OCI-LY7 (cell line): ENCODE measurements around the gene PLCXD3. TPM values are rescaled to one million over a fixed set of nuclear protein-coding genes. Genes with fewer than 3 reads are reported as not detected.

ENCODE experiments used
- BruUV-seq: library from RNA; stranded (reverse); fragments of 400-500 nt; replicated peaks from 2 replicates; lab custom pipeline; 2021; lab: Mats Ljungman, UMichigan
- CTCF ChIA-PET: fragments of 300-600 bp; sonication (Branson Sonifier 250); formaldehyde crosslinking; loops from one replicate; lab custom pipeline; 2022; ENCODE audit warnings: antibody characterized with exemption; ENCODE audit not compliant: unreplicated experiment; lab: Charles Lee
- POLR2A ChIA-PET: fragments of 300-600 bp; sonication (Branson Sonifier 250); formaldehyde crosslinking; loops from one replicate; lab custom pipeline; 2022; ENCODE audit warnings: antibody characterized with exemption; lab: Charles Lee
- DNase-seq: peaks from one replicate; pipeline ENCODE4 v3.0.0-alpha.2; 2015; ENCODE audit warnings: low spot score
- H2AFZ ChIP-seq: fragments of 200-600 bp; sonication (generic), shearing (Covaris generic); 2 replicates; pipeline ENCODE4 v1.6.1; 2014; ENCODE audit warnings: mild to moderate bottlenecking, antibody characterized with exemption, low read length, moderate library complexity
- H3K27ac ChIP-seq: fragments of 200-600 bp; sonication (generic); 2 replicates; pipeline ENCODE4 v1.5.1; 2014; ENCODE audit warnings: mixed run types, low read depth, mild to moderate bottlenecking, moderate library complexity, low read length, inconsistent platforms; ENCODE audit not compliant: poor library complexity, severe bottlenecking
- H3K36me3 ChIP-seq: fragments of 200-600 bp; sonication (generic); 2 replicates; pipeline ENCODE4 v1.6.1; 2014; ENCODE audit warnings: mild to moderate bottlenecking, antibody characterized with exemption, low read length, moderate library complexity, mixed read lengths; ENCODE audit not compliant: insufficient read depth
- H3K4me1 ChIP-seq: fragments of 200-600 bp; sonication (generic); 2 replicates; pipeline ENCODE4 v1.5.1; 2014; ENCODE audit warnings: mild to moderate bottlenecking, low read length; ENCODE audit not compliant: insufficient read depth, poor library complexity, severe bottlenecking
- H3K4me2 ChIP-seq: fragments of 200-600 bp; sonication (generic); 2 replicates; pipeline ENCODE4 v1.6.1; 2014; ENCODE audit warnings: mild to moderate bottlenecking, low read length
- H3K4me3 ChIP-seq: fragments of 200-600 bp; sonication (generic); 2 replicates; pipeline ENCODE4 v1.5.1; 2014; ENCODE audit warnings: mild to moderate bottlenecking, low read depth, low read length; ENCODE audit not compliant: poor library complexity, severe bottlenecking
- H3K79me2 ChIP-seq: fragments of 200-600 bp; sonication (generic); 2 replicates; pipeline ENCODE4 v1.6.1; 2016; ENCODE audit warnings: low read depth, mild to moderate bottlenecking, low read length, moderate library complexity, mixed read lengths; ENCODE audit not compliant: insufficient read depth
- H3K9me2 ChIP-seq: fragments of 200-600 bp; sonication (generic); 2 replicates; pipeline ENCODE4 v1.6.1; 2016; ENCODE audit warnings: mild to moderate bottlenecking, low read length, mixed read lengths; ENCODE audit not compliant: insufficient read depth
- H3K9me3 ChIP-seq: fragments of 200-600 bp; sonication (generic); 2 replicates; pipeline ENCODE4 v1.6.1; 2014; ENCODE audit warnings: mild to moderate bottlenecking, mixed run types, low read length, mixed read lengths
- H4K20me1 ChIP-seq: fragments of 200-600 bp; sonication (generic); 2 replicates; pipeline ENCODE4 v1.6.1; 2014; ENCODE audit warnings: mild to moderate bottlenecking, antibody characterized with exemption, low read length, moderate library complexity, mixed read lengths; ENCODE audit not compliant: insufficient read depth
- EZH2phosphoT487 ChIP-seq: fragments of 200-600 bp; sonication (generic); IDR thresholded peaks from 2 replicates; pipeline ENCODE4 v1.6.1; 2018; ENCODE audit warnings: low read depth, borderline replicate concordance, mild to moderate bottlenecking, mixed run types, antibody characterized with exemption, low read length, moderate library complexity, mixed read lengths
- intact Hi-C: fragments of 100-400 bp; cut with micrococcal nuclease; formaldehyde crosslinking; loops from one replicate; pipeline ENCODE4 v1.10.0; 2022; ENCODE audit not compliant: unreplicated experiment
- total RNA-seq, 2 experiments: library from RNA; depleted of rRNA in 1 of 2; stranded (reverse); fragments of >200 nt in 1 of 2; shearing (Covaris generic) in 1 of 2; gene quantifications; 2 replicates each; pipeline ENCODE4 v1.2.3, GENCODE V29; 2014 to 2022
- TF ChIP-seq, protein P1 (sequence below): fragments of 200-600 bp; sonication (generic); conservative IDR thresholded peaks from 2 replicates; pipeline ENCODE4 v1.5.1; 2014; ENCODE audit warnings: mild to moderate bottlenecking, antibody characterized with exemption, low read length, moderate library complexity, mixed read lengths

The PLCXD3 gene
- total RNA-seq, 2 experiments from 2014 or later = not detected

DNA sequence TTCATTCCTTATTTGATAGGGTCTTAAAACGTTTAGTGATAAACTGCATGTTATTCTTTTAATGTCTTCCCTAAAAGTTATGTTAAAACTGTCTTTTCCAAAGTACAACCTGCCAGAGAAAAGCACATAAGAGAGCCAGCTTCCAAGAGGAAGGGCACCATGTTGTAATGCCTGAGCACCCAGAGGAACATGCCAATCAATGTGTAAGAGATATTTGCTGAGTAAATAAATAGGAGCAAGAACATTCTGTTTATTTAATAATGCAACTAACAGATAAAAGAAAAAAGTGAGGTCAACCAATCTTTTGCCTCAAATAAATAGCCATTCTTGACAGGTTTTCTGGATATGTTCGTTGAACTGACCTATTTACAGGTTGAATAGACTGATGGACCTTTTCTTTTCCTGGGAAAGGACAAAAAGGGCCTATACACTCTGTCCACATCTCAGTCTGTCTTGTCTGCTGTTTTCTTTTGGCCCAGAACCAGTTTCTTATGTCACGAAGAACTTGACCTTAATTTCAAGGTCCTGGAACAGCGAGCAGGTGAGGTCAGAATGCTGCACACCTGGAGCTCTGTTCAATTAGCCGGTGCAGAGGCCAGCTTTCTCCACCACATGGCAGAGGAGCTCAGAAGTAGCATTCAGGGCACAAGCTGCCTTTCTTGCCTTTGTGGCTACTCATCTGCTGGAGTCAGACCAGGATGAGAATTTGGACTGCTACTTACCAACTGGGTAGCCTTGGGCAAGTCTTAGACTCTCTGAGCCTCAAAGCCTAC lies 77.7 kb downstream of the PLCXD3 start:
- no peaks in the 10 kb centered on the region for H3K9me2 ChIP-seq
- H3K9me3 ChIP-seq = no peaks in the 10 kb centered on the region
- H3K36me3 ChIP-seq = no peaks in the 10 kb centered on the region
- TF ChIP-seq EZH2phosphoT487 = no peak
- TF ChIP-seq, protein P1, sequence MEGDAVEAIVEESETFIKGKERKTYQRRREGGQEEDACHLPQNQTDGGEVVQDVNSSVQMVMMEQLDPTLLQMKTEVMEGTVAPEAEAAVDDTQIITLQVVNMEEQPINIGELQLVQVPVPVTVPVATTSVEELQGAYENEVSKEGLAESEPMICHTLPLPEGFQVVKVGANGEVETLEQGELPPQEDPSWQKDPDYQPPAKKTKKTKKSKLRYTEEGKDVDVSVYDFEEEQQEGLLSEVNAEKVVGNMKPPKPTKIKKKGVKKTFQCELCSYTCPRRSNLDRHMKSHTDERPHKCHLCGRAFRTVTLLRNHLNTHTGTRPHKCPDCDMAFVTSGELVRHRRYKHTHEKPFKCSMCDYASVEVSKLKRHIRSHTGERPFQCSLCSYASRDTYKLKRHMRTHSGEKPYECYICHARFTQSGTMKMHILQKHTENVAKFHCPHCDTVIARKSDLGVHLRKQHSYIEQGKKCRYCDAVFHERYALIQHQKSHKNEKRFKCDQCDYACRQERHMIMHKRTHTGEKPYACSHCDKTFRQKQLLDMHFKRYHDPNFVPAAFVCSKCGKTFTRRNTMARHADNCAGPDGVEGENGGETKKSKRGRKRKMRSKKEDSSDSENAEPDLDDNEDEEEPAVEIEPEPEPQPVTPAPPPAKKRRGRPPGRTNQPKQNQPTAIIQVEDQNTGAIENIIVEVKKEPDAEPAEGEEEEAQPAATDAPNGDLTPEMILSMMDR = no peak
- H3K4me2 ChIP-seq = no peak overlapping the region
- no peaks in the 10 kb centered on the region for H4K20me1 ChIP-seq
- DNase-seq = no peak
- BruUV-seq = no TSS peak
- intact Hi-C loops = no loop called here
- CTCF ChIA-PET = no interaction called here
- H2AFZ ChIP-seq = no peak overlapping the region
- H3K79me2 ChIP-seq = no peaks in the 10 kb centered on the region
- no peak overlapping the region for H3K27ac ChIP-seq
- H3K4me3 ChIP-seq = no peak overlapping the region
- no peaks in the 10 kb centered on the region for H3K4me1 ChIP-seq
- POLR2A ChIA-PET = interaction anchor here (1.0 kb wide), 1 partner anchor 92 kb away, joined by 3 read pairs; no protein-coding TSS in a partner anchor

DNA sequence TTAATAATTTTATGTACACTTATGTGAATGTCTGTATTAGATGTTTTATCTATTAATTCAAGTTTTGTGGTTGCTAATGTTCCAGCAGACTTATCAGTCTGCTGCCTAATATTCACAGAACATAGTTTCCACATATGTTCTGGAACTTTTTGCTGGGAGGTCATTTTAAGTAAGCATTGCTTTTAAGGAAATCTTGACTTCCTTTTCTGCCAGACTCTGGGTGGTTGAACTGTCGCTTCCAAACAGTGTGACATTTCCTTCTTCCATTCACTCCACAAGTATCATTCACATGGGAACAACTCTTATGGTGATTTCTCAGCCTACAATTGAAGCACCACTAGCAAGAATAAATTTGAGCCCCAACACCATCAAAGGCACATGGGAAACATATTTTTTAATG lies 82.9 kb downstream of the PLCXD3 start:
- H3K4me3 ChIP-seq = no peak overlapping the region
- H3K9me2 ChIP-seq = no peaks in the 10 kb centered on the region
- POLR2A ChIA-PET = no interaction called here
- TF ChIP-seq EZH2phosphoT487 = no peak
- TF ChIP-seq, protein P1 = no peak
- BruUV-seq = no TSS peak
- no peaks in the 10 kb centered on the region for H3K36me3 ChIP-seq
- H3K4me1 ChIP-seq = no peaks in the 10 kb centered on the region
- H3K27ac ChIP-seq = no peak overlapping the region
- intact Hi-C loops = no loop called here
- no peak for DNase-seq
- CTCF ChIA-PET = no interaction called here
- H3K79me2 ChIP-seq = no peaks in the 10 kb centered on the region
- no peak overlapping the region for H3K4me2 ChIP-seq
- H3K9me3 ChIP-seq = no peaks in the 10 kb centered on the region
- H4K20me1 ChIP-seq = no peaks in the 10 kb centered on the region
- H2AFZ ChIP-seq = no peak overlapping the region

- Histone ChIP-seq H4K20me1 (no peaks in the 10 kb centered on the region), H3K4me3 (no peak overlapping the region), H3K79me2 (no peaks in the 10 kb centered on the region), H3K4me2 (no peak overlapping the region), H3K9me2 (no peaks in the 10 kb centered on the region), H3K36me3 (no peaks in the 10 kb centered on the region), H3K27ac (no peak overlapping the region), H2AFZ (no peak overlapping the region), H3K9me3 (no peaks in the 10 kb centered on the region), H3K4me1 (no peaks in the 10 kb centered on the region)
- DNase-seq = no peak
- POLR2A ChIA-PET = no interaction called here
- CTCF ChIA-PET = no interaction called here
- intact Hi-C loops = no loop called here
- BruUV-seq = no TSS peak
- TF ChIP-seq, protein P1 = no peak
- no peak for TF ChIP-seq EZH2phosphoT487
Observed at GRCh38 chr5:41425736-41426135, 84.7 kb downstream of the PLCXD3 start.
